Upper lobe of left lung (tissue), 6 donors: ENCODE measurements around the gene METTL4. TPM values are rescaled to one million over a fixed set of nuclear protein-coding genes. Genes with fewer than 3 reads are reported as not detected.
A peak's percentile ranks its signal among the peaks of the same experiment; 100 is the strongest.
"Not testable (repeated sequence)": the region's sequence is repeated elsewhere in the genome, so short reads cannot be mapped to it uniquely, and the experiment has no call there.

ENCODE experiments used
- ATAC-seq, 2 donors: fragments of 200-7000 bp; cut with Tn5 transposase; one replicate each; pipeline ENCODE4 v1.9.1; 2022; ENCODE audit warnings: mild to moderate bottlenecking in 2 of 2, moderate library complexity in 2 of 2; ENCODE audit not compliant: low FRiP score in 2 of 2
- DNase-seq, 2 donors: peaks; one replicate each; pipeline ENCODE4 v3.0.0-alpha.2; 2019 to 2020
- H3K27ac ChIP-seq, 4 donors: fragments of 200-600 bp; sonication (generic); one replicate each; pipeline ENCODE4 v1.5.1; 2016 to 2019
- H3K27me3 ChIP-seq, 4 donors: fragments of 200-600 bp; sonication (generic); one replicate each; pipeline ENCODE4 v1.5.1; 2017 to 2019
- H3K36me3 ChIP-seq, 4 donors: fragments of 200-600 bp; sonication (generic); one replicate each; pipeline ENCODE4 v1.5.1; 2016 to 2019
- H3K4me1 ChIP-seq, 4 donors: fragments of 200-600 bp; sonication (generic); one replicate each; pipeline ENCODE4 v1.5.1; 2018 to 2019
- H3K4me3 ChIP-seq, 4 donors: fragments of 200-600 bp; sonication (generic); one replicate each; pipeline ENCODE4 v1.5.1; 2017 to 2019; ENCODE audit warnings: mild to moderate bottlenecking in 2 of 4, moderate library complexity in 1 of 4
- H3K9me3 ChIP-seq, 4 donors: fragments of 200-600 bp; sonication (generic); one replicate each; pipeline ENCODE4 v1.5.1; 2018 to 2019
- CTCF ChIP-seq, 6 experiments: fragments of 450-650 bp in 4 of 6; fragments of 200-600 bp in 2 of 6; sonication (generic) in 2 of 6; IDR thresholded peaks; one replicate each; pipeline ENCODE4 v1.5.1; 2016 to 2019; ENCODE audit warnings: antibody characterized with exemption in 6 of 6
- EP300 ChIP-seq, 4 donors: sonication (generic); formaldehyde crosslinking; IDR thresholded peaks; one replicate each; pipeline ENCODE4 v1.5.1; 2017; ENCODE audit warnings: antibody characterized with exemption in 4 of 4, control low read depth in 2 of 4
- POLR2A ChIP-seq, 4 donors: fragments of 450-650 bp; IDR thresholded peaks; one replicate each; pipeline ENCODE4 v1.5.1; 2016 to 2017; ENCODE audit warnings: antibody characterized with exemption in 4 of 4, mild to moderate bottlenecking in 2 of 4
- POLR2AphosphoS5 ChIP-seq, 2 donors: sonication (generic); formaldehyde crosslinking; IDR thresholded peaks; one replicate each; pipeline ENCODE4 v1.5.1; 2017; ENCODE audit warnings: antibody characterized with exemption in 2 of 2
- WGBS, 2 donors: methylation state at CpG; one replicate each; pipeline ENCODE4 v1.1.5; 2017 to 2018; 5-methylcytosine and 5-hydroxymethylcytosine counted together
- total RNA-seq, 6 donors: library from RNA; depleted of rRNA in 4 of 6; stranded (reverse); fragments of >200 nt in 4 of 6; gene quantifications; one replicate each; pipeline versions ENCODE4 v1.1.0 to v1.2.1, GENCODE V29; 2016 to 2021
- donor health status: DM: no; HTN: no; CAD: no; lungs with moderate emphysema.
- donor health status: DM: no; HTN: yes; CAD: no; lungs with severe emphysema.

The METTL4 gene
- total RNA-seq, 6 donors from 2014 or later, result 2.7 to 11.2 (median 4.8) TPM

GRCh38 chr18:2549462-2549861, 21.8 kb downstream of the METTL4 start:
- Histone ChIP-seq H3K4me3 (no peak overlapping the region), H3K27me3 (no peaks in the 10 kb centered on the region), H3K27ac (no peak overlapping the region), H3K9me3 (no peaks in the 10 kb centered on the region), H3K4me1 (no peaks in the 10 kb centered on the region), H3K36me3 (peaks cover 0 to 26% (median 2%) of the 10 kb centered on the region in 4 donors)
- ATAC-seq (no peak), DNase-seq (no peak)
- TF ChIP-seq POLR2A (IDR thresholded peaks at IDR 0.05), result no peak
- TF ChIP-seq POLR2AphosphoS5 (IDR thresholded peaks at IDR 0.05), result no peak
- 93 to 97% methylated on average over 2 of the region's 2 CpGs for WGBS, 2 donors

- 59 to 62% methylated on average over 4 of the region's 4 CpGs for WGBS, 2 donors
- TF ChIP-seq EP300 (IDR thresholded peaks at IDR 0.05) (no peak), CTCF (IDR thresholded peaks at IDR 0.05) (peak in 5 of 6 experiments; percentile 22 to 54 (median 50)), POLR2A (IDR thresholded peaks at IDR 0.05) (no peak), POLR2AphosphoS5 (IDR thresholded peaks at IDR 0.05) (no peak)
- H3K4me1 ChIP-seq, result no peaks in the 10 kb centered on the region
- no peak overlapping the region for H3K4me3 ChIP-seq
- no peaks in the 10 kb centered on the region for H3K9me3 ChIP-seq
- H3K36me3 ChIP-seq, result peaks cover 0 to 27% (median 2%) of the 10 kb centered on the region in 4 donors
- ATAC-seq, result peak in 1 of 2 donors; percentile 63
- no peak overlapping the region for H3K27ac ChIP-seq
- H3K27me3 ChIP-seq, result no peaks in the 10 kb centered on the region
- DNase-seq, result no peak
These were observed 23.7 kb downstream of the METTL4 start for GRCh38 chr18:2547477-2548087.

- no peaks in the 10 kb centered on the region for H3K9me3 ChIP-seq
- no peaks in the 10 kb centered on the region for H3K27me3 ChIP-seq
- TF ChIP-seq EP300 (IDR thresholded peaks at IDR 0.05) (no peak), POLR2AphosphoS5 (IDR thresholded peaks at IDR 0.05) (no peak), POLR2A (IDR thresholded peaks at IDR 0.05) (no peak), CTCF (IDR thresholded peaks at IDR 0.05) (no peak)
- no peak overlapping the region for H3K4me3 ChIP-seq
- 72 to 79% methylated on average over 2 of the region's 2 CpGs for WGBS, 2 donors
- no peak for ATAC-seq
- no peaks in the 10 kb centered on the region for H3K4me1 ChIP-seq
- peaks cover 0 to 21% (median 0%) of the 10 kb centered on the region in 4 donors for H3K36me3 ChIP-seq
- no peak overlapping the region for H3K27ac ChIP-seq
- DNase-seq, result no peak
These were observed 26.1 kb downstream of the METTL4 start for GRCh38 chr18:2545155-2545554.

- peak in 1 of 2 donors; percentile 53 for ATAC-seq
- DNase-seq, H3K9me3 ChIP-seq, H3K4me1 ChIP-seq, H3K4me3 ChIP-seq, H3K27ac ChIP-seq, H3K27me3 ChIP-seq: not testable (repeated sequence)
- 17 to 35% methylated on average over 3 of the region's 3 CpGs for WGBS, 2 donors
- H3K36me3 ChIP-seq, result peaks cover 0 to 22% (median 0%) of the 10 kb centered on the region in 4 donors
- peak in 5 of 6 experiments; percentile 43 to 62 (median 55) for TF ChIP-seq CTCF (IDR thresholded peaks at IDR 0.05)
These were observed 29.3 kb downstream of the METTL4 start for GRCh38 chr18:2541925-2542563.

GRCh38 chr18:2540575-2540974, 30.7 kb downstream of the METTL4 start:
- no peak overlapping the region for H3K4me3 ChIP-seq
- ATAC-seq (no peak), DNase-seq (no peak)
- H3K9me3 ChIP-seq, result no peaks in the 10 kb centered on the region
- 94 to 96% methylated on average over 4 of the region's 4 CpGs for WGBS, 2 donors
- no peak overlapping the region for H3K27ac ChIP-seq
- H3K4me1 ChIP-seq, result no peaks in the 10 kb centered on the region
- H3K27me3 ChIP-seq, result no peaks in the 10 kb centered on the region
- TF ChIP-seq CTCF (IDR thresholded peaks at IDR 0.05), result no peak
- no peak for TF ChIP-seq POLR2AphosphoS5 (IDR thresholded peaks at IDR 0.05)
- no peak for TF ChIP-seq POLR2A (IDR thresholded peaks at IDR 0.05)
- no peak for TF ChIP-seq EP300 (IDR thresholded peaks at IDR 0.05)
- H3K36me3 ChIP-seq, result peaks cover 0 to 11% (median 0%) of the 10 kb centered on the region in 4 donors
